T follicular helper cell (primary cell): ENCODE measurements around the gene GABRG3.

Experiments
- DNase-seq: peaks from one replicate; pipeline ENCODE4 v3.0.0-alpha.2; 2020; ENCODE audit warnings: low read depth

The GABRG3 gene

GRCh38 chr15:27506752-27507151, 535.8 kb downstream of the GABRG3 start:
- DNase-seq = no peak

GRCh38 chr15:27509014-27509413, 538.0 kb downstream of the GABRG3 start:
- DNase-seq = no peak

- DNase-seq = no peak
Observed at GRCh38 chr15:27512281-27513001, 541.5 kb downstream of the GABRG3 start.

- no peak for DNase-seq
Observed at GRCh38 chr15:27514526-27514925, 543.5 kb downstream of the GABRG3 start.

DNA sequence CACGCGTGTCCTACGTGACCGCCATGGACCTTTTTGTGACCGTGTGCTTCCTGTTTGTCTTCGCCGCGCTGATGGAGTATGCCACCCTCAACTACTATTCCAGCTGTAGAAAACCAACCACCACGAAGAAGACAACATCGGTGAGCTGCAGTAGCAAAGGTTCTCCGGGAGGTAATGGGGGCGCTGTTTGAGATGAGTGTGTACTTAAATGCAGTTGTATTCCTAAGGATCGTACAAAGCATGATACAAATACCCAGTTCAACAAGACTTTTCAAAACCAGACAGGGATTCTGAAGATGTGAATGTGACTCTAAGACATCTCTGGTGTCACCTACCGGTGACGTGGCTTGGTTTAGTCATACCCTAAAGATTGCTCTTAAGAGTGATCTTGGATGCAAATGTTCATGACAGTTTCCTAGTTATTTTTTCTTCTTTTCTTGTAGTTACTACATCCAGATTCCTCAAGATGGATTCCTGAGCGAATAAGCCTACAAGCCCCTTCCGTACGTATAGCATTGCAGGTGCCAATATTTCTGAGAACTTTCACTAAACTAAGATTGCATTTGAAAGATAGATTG, 556.6 kb downstream of the GABRG3 start:
- no peak for DNase-seq

- no peak for DNase-seq
Observed at GRCh38 chr15:27529399-27529798, 558.4 kb downstream of the GABRG3 start.

GRCh38 chr15:27530994-27531393, 560.0 kb downstream of the GABRG3 start:
- DNase-seq = no peak

- DNase-seq = no peak
Observed at GRCh38 chr15:27532358-27532757, 561.4 kb downstream of the GABRG3 start.

DNA sequence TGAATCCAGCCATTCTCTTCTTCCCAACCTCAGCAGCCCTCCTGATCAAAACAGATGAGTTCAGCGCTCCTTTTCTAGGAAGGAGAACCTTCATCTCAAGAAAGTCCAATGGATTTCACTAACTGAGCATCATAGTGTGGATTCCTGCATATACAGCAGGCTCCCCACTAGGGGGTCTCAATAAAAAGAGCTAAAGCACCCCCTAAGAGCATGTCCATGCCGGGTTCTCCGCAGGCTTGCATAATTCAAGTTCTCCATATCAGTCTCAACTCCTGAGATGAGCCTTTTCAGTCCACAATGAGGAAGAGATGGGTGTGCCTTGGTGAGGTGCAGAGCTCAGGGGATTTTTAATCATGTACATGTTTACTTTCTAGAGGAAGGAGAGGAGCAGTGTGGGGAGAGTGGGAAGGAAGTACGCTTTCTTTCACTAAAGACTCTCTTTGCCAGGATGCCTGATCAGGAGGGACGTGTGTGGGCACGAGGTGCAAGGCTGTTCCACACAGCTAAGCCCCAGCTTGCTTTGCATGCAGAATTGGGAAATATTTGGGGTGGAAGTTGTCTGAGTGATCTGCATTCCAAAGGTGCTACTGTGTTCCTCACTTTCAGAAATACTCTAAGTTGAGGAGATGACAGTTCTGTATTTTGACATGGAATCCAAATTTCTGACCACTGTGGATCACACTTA, 564.6 kb downstream of the GABRG3 start:
- DNase-seq = no peak

- no peak for DNase-seq
Observed at GRCh38 chr15:27538325-27538724, 567.3 kb downstream of the GABRG3 start.

DNA sequence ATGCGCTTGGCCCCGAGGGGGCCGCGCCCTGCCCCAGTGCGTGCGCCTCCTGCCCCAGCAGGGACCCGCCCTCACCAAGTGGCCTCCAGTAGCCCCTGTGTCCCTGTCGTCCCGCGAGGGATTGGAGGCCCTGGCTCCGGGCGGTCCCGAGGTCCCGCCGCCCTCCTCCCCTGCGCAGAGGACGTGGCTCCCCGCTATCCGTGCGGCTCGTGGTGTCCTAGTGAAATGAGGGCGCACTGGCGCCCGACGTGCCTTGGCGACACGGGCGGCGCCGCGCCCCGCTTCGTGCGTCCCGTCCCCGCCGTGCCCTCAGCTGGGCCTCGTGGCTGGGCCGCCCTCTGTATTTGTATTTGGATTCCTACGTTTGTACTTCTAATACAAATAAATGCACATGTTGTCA, 570.6 kb downstream of the GABRG3 start:
- DNase-seq = no peak

DNA sequence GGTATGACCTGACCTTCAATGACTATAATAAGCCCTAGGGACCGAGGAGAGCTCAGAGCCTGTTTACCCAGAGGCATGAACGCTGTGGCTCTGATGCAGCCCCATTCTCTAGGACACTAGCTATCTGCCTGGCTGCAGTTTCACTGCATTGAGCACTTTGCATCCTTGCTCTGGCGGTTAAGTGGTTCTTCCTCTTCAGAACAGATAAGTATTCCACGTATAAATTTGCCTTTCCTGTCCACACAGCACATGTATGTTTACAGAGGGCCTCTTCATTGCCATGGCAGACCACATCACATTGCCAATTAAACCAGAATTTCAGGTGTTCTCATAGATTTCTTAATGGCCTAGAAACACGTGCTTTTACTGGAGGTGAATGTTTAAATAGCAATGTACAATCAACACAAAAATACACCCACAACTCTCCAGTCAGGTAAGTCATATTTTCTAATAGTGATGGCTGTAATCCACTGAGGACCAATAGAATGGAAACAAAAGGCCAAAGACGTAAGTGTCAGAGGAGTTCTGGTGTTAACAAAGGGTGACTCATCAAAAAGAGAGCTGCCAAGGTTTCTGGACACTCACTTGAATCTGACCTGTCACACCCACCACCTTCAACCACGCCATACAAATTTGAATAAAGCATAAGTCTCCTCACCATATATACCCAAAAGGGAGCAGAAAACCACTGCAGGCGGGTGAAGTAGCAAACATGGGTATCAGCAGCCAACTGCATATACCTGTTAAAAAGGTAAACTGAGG, 574.7 kb downstream of the GABRG3 start:
- no peak for DNase-seq

- no peak for DNase-seq
Observed at GRCh38 chr15:27549746-27550145, 578.8 kb downstream of the GABRG3 start.

- no peak for DNase-seq
Observed at GRCh38 chr15:27550635-27551034, 579.7 kb downstream of the GABRG3 start.

DNA sequence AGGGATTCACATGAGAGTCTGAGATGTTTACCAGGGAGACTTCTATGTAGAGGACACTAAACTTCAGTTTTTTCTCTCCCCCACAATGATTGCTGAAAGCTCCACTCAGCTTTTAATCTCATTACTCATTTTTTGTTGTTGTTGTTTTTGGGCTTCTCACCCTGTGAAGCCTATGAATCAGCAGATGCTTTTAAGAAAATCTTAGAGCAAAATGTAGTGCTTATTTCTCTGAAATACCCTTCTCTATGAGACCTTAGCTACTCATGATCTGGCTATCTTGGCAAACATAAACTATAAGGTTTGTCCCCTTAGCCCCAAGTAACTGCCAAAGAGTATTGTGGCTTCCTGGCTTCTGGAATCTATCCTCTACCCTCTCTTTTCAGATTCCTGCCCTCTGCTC, 590.8 kb downstream of the GABRG3 start:
- no peak for DNase-seq

- DNase-seq = no peak
Observed at GRCh38 chr15:27563765-27564370, 592.9 kb downstream of the GABRG3 start.

DNA sequence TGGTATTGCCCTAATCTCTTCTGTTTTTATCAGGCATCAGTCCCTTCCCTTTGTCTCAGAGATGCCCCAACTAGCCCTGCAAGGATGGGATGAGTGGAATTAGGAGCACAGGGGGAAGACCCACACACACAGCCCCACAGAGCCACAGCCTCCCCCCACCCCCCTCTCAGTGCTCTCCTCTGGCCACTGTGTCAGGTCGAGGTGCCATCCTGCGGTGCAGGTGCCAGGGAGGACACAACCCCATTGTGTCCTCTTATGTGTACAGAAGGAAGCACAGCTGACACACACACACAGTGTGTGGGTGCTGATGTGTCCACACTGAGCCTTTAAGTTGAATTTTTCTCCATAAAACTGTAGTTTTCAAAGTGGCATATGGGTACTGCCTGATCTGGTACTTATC, 593.7 kb downstream of the GABRG3 start:
- DNase-seq = no peak

DNA sequence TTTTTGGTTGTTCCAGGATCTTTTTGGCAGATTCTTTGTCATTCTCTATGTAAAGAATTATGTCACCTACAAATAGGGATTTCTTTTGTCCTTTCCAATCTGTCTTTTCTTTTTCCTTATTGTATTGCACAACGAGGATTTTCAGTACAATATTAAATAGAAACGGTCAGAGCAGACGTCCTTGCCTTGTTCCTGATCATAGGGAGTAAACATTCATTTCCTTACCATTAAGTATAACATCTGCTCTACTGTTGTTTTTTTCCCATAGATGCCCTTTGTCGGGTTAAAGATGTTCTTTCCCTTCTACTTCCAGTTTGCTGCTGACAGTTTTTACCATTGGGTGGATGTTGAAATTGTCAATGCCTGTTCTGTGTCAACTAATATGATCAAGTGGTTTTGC, 599.8 kb downstream of the GABRG3 start:
- DNase-seq = no peak

- no peak for DNase-seq
Observed at GRCh38 chr15:27573805-27574485, 603.0 kb downstream of the GABRG3 start.

- DNase-seq = no peak
Observed at GRCh38 chr15:27574541-27575054, 603.6 kb downstream of the GABRG3 start.

- no peak for DNase-seq
Observed at GRCh38 chr15:27575521-27575920, 604.5 kb downstream of the GABRG3 start.
